ENCODE results near the gene RBM23. TPM values are rescaled to one million over a fixed set of nuclear protein-coding genes. Genes with fewer than 3 reads are reported as not detected.

Gene RBM23
- total and polyA plus RNA-seq, 10 of the 15 experiments (the other 5 are each of a cell fraction or from before 2014, with no cell fraction given): 54.0 to 72.6 (median 61.3) TPM

DNA sequence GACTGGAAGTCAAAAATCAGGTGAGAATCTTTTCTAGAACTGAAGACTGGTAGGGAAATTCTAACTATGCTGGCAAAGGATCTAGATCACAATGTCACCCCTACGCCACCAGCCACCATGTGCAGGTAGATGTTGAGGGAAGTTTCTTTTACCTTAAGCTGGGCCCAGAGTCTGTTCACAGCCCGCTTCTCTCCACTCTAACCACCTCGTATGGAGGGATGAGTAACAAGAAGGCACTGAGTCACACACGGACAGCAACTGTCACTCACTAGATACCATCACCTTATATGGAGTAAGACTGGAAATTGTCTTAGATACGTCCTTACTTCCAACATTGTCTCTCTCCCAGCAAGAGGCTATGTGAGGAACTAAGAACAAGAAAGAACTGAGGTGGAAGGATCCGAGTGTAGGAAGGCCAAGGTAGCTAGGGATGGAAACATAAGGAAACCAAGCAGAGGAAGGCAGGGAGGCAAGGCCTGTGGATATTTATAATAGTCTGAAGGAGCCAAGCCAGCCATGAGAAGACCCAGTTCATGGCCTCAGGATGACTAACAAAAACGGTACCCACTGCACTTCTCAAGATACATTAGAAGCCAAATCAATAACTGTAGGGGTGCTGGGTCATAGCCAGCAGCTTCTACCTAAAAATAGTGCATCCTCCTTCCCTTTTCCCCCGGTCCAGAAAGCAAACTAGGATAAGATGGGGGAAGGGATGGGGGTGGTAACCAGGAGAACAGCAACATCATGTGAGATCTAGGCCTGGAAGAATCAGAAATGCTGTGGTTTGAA is 20.5 kb downstream of the RBM23 start (continued):
- no peak for TF ChIP-seq ZBTB11 (CRISPR knock-in tag; IDR thresholded peaks at IDR 0.05)
- no peak for TF ChIP-seq POU2F2 (IDR thresholded peaks at IDR 0.05; ENCODE audit: borderline replicate concordance, low read depth, low read length)

GRCh38 chr14:22897357-22897756 is 21.6 kb downstream of the RBM23 start:
- BruUV-seq (replicated peaks): no TSS peak
- H3K27me3 ChIP-seq (replicated peaks in 1 of 2; ENCODE audit: control insufficient read depth in 2 of 2, insufficient read depth in 2 of 2, low read length in 1 of 2): no peaks in the 10 kb centered on the region
- H4K20me1 ChIP-seq (ENCODE audit: control insufficient read depth, insufficient read depth): no peaks in the 10 kb centered on the region; the same call in 1 of the 2 replicates
- no peaks in the 10 kb centered on the region for H3K79me2 ChIP-seq (ENCODE audit: control insufficient read depth, insufficient read depth, low read length)
- in situ Hi-C loops (cut with MboI): loop anchor here (5.0 kb wide), 1 partner anchor 325 kb away; no protein-coding TSS in a partner anchor
- H3K4me2 ChIP-seq (ENCODE audit: control insufficient read depth, insufficient read depth): no peak overlapping the region
- CTCF ChIA-PET: interaction anchor here (1.3 to 4.8 kb wide), 4 partner anchors 12 to 131 kb away, joined by 3 to 58 read pairs (median 11); partner anchors contain the start of genes LRP10 and OXA1L
- H3K36me3 ChIP-seq (ENCODE audit: control insufficient read depth in 2 of 2, insufficient read depth in 2 of 2, low read length in 1 of 2): peaks cover 11 to 13% of the 10 kb centered on the region in 2 experiments
- no peak overlapping the region for H3K27ac ChIP-seq (ENCODE audit: control insufficient read depth, insufficient read depth)
- DNase-seq (ENCODE audit: low read depth, low spot score) (no peak), FAIRE-seq (no peak), ATAC-seq (no peak)
- TF ChIP-seq PML (IDR thresholded peaks at IDR 0.05; ENCODE audit: low read length) (no peak), EP300 (IDR thresholded peaks at IDR 0.05; ENCODE audit: borderline replicate concordance in 1 of 2, control insufficient read depth in 1 of 2, low read depth in 2 of 2, low read length in 2 of 2) (no peak), USF2 (IDR thresholded peaks at IDR 0.05; ENCODE audit: borderline replicate concordance, low read depth, low read length) (no peak), IRF4 (IDR thresholded peaks at IDR 0.05; ENCODE audit: low read depth, low read length) (no peak), NFXL1 (IDR thresholded peaks at IDR 0.05; ENCODE audit: borderline replicate concordance) (no peak), TCF7 (IDR thresholded peaks at IDR 0.05; ENCODE audit: borderline replicate concordance) (no peak), RUNX3 (IDR thresholded peaks at IDR 0.05; ENCODE audit: low read length) (no peak), HDGF (IDR thresholded peaks at IDR 0.05) (no peak), RBBP5 (conservative IDR thresholded peaks at IDR 0.05) (no peak), JUNB (IDR thresholded peaks at IDR 0.05) (no peak), MTA3 (IDR thresholded peaks at IDR 0.05; ENCODE audit: borderline replicate concordance, low read length) (0 out of 2 replicates have a peak, but pooled peaks have one; percentile 28), POLR2A (IDR thresholded peaks at IDR 0.05; ENCODE audit: low read depth, low read length) (0 out of 2 replicates have a peak, but pooled peaks have one; percentile 27), CBX3 (IDR thresholded peaks at IDR 0.05; ENCODE audit: borderline replicate concordance, low read depth) (no peak)
- WGBS (ENCODE audit: insufficient coverage, insufficient replicate concordance, low lambda C conversion rate, missing lambda C conversion rate): 100% methylated on average over 1 of the region's 1 CpG
- SMC1A ChIA-PET (ENCODE audit: uncharacterized antibody, unreplicated experiment): interaction anchor here (1.5 to 2.6 kb wide), 3 partner anchors 9 to 18 kb away, joined by 4 to 9 read pairs (median 5); no protein-coding TSS in a partner anchor
- RAD21 ChIA-PET (ENCODE audit: unreplicated experiment): interaction anchor here (0.9 to 3.4 kb wide), 3 partner anchors 18 to 74 kb away, joined by 3 to 11 read pairs (median 3); partner anchors contain the start of gene LRP10
- no peak overlapping the region for H2AFZ ChIP-seq (ENCODE audit: control insufficient read depth, low read depth, low read length)
- intact Hi-C loops (cut with micrococcal nuclease; ENCODE audit: unreplicated experiment): no loop called here
- H3K9ac ChIP-seq (ENCODE audit: control insufficient read depth, insufficient read depth, low read length): no peak overlapping the region
- H3K9me3 ChIP-seq (replicated peaks; ENCODE audit: control insufficient read depth, insufficient read depth, low read length): no peaks in the 10 kb centered on the region
- H3K4me3 ChIP-seq: no peak overlapping the region
- no peaks in the 10 kb centered on the region for H3K4me1 ChIP-seq (ENCODE audit: control insufficient read depth, insufficient read depth, low read length)
- POLR2A ChIA-PET: interaction anchor here (0.6 kb wide), 2 partner anchors 184 to 326 kb away, joined by 4 read pairs; no protein-coding TSS in a partner anchor

Data from GM12878 (cell line).